HG03354 (cell line): ENCODE results near the gene NRG3.

Experiments
- ATAC-seq: cut with Tn5 transposase; IDR thresholded peaks from one replicate; pipeline ENCODE4 v1.9.1; 2021; ENCODE audit warnings: mild to moderate bottlenecking; ENCODE audit not compliant: unreplicated experiment, poor library complexity, severe bottlenecking

NRG3 gene

DNA sequence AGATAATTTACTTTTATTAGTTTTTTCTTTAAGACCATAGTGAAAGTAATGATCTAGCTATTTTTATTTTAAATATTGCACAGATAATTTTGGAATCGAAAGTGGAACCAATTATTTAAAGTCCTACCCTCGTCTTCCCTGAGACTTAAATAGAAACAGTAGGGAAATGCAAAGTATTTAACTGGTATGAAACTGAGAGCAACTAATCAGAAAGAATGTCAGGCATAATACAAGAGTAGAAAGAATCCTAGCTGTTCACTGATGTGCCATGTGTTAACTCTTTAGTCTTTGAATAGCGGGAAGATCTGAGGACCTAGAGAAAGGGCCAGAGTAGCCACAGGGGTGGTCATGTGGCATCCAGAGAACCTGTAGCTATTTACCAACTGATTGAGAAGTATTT lies 630.0 kb downstream of the NRG3 start:
- no peak for ATAC-seq

DNA sequence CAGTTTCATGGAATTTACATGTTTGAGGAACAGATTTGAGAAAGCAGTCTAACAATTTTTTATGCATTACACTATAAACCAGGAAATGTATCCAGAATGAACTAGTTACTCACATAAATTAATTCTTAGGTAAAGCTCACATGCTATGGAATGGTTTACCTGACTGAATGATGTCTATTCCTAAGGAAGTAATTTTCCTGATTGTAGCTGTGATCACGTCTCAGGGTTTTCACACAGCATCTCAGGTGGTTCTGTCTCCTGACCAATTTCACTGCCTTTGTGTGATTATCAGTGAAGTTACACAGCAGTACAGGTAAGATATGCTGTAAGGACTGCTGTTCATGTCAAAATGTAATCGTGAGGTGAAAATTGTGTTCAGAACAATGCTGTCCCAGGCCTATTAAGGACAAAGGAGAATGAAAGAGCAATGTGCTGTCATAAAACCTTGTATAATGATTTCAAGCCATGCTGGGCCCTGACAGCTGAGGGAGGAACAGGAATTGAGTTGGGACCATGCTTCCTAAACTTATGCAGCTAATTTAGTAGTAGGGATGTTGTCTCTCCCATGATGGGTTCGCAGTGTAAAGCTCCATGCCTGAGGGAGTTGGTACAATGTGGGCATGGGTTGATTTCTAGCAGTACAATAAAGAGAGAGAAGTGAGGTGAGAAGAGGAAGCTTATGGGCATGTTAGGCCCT lies 631.8 kb downstream of the NRG3 start:
- no peak for ATAC-seq

DNA sequence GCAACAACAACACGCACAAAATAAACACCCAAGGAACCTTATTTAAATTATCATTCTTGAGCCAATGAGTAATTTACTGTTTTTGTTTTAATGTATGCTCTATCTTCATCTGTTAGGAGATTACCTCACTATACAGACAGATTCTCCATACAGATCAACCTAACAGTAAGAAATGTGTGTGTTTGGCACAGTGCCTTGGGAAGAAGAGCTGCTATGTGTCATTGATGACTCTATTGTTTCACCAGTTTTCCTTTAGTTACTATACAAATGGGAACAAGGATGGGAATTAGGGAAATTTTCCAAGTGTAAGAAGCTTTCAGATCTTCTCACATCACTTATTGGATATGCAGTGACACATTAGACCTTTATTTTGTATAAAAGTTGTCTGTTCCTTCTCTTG lies 640.3 kb downstream of the NRG3 start:
- ATAC-seq: no peak

DNA sequence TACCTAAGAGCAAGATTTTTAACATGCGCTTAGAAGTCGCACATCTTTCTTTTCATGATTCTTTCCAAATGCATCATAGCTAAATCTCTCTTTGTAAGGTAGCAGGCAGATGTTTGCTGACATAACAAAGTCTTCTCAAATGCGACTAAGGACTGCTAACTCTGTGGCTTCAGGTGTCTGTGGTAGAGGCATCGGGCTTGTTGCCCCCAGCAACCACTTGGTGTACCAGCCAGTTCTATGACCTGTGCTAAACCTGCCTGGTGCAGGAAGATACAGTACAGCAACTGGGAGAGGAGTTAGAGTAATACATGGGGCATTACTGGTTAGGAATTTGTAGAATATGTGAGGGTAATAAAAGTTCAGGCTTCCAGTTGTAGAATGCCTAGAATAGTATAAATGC lies 654.1 kb downstream of the NRG3 start:
- no peak for ATAC-seq

DNA sequence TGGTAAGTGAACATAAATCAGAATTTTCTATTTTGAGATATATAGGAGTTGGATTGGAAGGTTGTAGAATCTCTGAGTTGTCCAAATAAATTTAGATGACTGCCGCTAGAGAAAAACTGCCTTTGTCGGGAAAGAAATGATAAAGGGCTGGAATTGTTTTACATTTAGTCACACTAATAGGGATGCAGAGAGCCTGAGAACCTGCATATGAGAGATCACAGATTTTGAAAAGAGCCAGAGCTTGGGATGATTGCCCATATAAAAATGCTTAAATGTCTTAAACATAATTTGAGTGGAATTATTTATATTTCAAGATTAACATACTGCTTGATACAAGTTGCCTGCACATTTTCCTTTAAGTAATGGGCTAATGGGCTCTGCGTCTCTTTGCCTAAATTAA lies 660.5 kb downstream of the NRG3 start:
- ATAC-seq: no peak

DNA sequence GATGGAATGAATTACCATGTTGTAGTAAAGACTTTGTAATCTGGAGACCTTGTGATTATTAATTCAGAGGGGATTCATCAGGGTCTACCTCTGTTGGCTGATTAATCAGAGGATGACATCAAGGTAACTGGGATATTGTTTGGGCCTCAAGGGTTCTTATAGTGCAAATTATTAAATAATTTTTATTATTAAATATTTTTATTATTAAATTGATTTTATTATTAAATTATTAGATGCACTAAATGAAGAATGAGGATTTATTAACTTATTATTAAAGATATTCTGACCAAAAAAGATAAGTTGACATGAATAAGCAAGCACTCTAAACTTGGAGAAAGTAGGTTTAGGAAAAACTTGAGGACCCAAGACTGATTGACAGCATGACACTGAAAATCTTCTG lies 661.7 kb downstream of the NRG3 start:
- ATAC-seq: no peak

DNA sequence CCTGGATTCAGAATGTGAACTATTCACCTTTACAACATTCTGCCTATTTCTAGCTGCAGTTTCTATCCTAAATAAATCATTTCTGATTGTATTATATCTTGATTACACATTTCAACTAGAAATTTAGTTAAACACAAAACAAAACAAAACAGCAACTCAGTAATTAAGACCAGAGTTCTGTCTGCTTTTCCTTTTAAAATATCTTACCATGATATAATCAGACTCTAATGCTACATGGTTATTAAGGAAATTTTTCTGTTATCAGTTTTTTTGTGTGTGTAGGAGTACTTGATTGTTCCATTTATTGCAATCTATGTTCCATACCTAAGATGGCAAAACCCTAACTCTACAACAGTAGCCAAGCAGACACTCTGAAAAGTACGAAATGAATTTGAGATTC lies 663.3 kb downstream of the NRG3 start:
- ATAC-seq: no peak

DNA sequence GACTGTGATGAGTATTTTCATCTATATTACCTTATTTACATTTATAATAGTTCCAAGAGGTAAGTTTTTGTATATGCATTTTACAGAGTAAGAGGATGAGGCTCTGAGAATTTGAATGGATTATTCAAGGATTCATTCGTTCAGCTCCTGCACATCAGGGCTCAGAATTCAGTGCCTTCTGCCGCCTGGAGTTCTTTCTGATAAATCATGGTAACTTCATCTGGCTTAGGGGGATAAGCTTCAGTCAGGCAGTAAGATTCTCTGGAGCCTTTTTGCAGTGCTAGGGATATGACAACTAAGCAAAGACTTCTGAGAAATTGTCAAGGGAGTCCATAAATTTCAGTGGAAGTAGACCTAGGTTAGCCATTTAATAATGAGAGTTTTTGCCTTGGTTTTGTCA lies 668.6 kb downstream of the NRG3 start:
- no peak for ATAC-seq

DNA sequence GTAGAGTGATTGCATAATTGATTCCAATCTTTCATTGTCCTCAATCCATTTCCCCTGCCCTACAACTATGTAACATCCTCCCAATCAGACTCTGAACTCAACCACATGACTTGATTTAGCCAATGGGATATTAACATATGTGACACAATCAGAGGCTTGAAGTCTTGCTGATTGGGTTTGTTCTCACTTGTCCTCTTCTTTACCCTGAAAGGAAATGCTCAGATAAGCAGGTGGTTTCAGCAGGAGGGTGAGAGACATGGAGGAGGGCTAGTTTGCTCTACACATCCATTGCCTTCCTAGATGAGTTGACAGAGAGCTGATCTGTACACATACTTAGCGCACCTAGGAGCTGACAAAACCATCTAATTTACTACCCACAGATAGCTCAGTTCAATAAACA lies 669.4 kb downstream of the NRG3 start:
- no peak for ATAC-seq

DNA sequence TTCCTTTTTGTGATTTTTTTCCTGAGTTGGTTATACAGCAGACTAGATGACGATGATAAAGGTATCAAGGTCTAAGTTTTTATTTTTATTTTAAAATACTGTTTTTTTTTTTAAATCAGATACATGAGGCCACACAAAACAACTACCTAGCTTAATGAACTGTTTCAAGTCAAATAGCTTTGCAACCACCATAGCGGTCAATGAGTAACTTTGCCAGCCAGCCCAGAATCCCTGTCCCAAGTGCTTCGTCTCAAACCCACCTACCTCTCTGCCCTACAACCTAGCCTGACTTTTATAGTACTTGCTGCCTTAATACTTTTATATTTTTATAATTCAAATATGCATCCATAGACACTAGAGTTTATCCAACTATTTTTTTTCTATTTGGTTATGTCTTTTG lies 676.5 kb downstream of the NRG3 start:
- no peak for ATAC-seq

DNA sequence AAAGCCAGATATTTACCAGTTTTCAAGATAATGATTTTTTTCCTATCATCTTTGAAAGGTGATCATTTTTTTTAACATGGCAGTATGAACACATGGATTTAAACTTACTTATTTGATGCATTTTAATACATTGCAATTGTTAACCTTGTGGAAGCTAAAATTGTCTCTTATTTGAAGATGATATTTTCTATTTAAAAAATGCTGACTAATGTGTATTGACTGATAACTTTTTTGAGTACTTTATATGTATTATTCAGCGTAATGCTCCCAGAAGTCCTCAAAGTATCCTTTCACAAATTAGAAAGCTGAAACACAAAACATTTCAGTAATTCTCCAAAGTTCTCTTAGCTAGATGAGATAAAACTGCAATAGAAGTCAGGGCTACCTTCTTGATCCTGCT lies 677.3 kb downstream of the NRG3 start:
- ATAC-seq: no peak

DNA sequence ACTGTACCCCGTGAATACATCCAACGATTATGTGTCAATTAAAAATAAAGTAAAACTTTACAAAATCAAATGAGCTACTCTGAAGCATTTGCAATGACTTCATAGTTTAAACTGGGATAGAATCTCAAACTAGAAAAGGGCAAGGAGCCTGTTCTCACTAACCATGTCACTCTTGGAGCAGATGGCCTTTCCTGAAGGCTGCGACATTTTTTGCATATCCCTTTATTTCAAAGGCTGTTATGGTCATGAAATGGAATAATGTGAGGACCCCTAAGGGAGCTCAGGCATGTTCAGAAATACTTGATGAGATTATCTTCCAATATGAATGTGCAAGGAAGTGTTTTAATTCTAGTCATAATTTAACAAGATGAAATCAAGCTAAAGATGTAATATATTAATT lies 679.4 kb downstream of the NRG3 start:
- no peak for ATAC-seq

DNA sequence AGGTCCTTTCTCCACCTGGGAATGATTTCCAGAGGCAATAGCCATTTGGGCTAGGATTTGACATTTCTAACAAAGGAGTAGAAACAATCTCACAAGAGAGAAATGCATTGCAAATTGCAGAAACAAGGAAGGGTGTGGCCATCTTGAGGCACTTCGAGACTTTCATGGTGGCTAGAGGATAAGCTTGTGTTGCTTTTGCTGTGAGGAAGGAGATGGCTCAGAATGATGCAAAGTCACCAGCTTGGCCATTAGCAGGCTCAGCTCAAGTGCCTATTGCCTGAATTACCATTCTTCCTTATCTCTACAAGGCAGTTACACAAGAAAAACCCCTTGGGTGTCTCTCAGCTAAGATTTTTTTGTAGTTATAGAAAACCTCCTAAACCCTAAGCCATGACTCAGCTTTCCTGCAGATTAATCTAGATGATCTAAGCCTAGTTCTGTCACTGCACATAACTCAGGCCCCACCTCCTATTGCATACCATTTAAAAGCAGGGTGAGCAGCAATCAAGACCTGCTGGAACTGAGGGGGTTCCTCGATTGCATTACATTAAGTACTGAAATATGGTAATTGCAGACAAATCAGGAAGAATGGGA lies 683.1 kb downstream of the NRG3 start:
- no peak for ATAC-seq

DNA sequence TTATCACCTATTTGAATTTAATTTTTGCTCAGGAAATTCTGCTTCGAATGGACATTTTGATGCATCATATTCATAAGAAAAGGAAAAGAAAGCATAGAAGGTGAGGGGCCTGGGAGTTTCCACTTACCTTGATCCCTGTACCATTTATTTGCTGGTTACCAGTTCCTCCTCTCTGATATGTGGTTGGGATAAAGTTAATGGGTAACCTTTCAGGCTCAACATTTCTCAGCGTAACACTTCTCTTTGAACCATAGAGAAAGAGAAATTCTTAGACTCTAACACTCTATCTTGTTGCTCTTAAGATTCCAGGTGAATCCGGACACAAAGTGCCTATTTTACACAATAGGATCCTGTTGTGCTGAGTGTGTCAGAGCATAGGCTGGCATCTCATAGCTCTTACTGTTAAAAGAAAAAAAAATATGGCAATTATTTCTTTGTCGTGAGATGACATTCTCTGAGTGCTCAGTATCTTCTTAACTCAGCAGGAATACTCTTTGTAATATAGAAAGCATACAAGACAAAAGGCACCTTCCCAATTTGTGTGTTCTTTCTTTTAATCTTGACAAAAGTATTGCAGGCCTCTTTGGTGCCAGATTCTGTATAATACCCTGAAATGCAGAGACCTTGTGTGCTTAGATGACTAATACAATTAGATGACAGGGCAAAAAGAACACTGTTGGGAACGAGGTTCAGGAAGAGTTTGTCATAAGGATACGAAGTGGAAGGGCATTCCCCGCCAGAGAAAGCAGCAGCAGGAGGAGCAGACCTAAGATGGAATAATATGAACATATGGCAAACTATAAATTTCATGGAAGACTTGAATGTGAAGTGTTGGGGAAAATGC lies 689.6 kb downstream of the NRG3 start:
- no peak for ATAC-seq

DNA sequence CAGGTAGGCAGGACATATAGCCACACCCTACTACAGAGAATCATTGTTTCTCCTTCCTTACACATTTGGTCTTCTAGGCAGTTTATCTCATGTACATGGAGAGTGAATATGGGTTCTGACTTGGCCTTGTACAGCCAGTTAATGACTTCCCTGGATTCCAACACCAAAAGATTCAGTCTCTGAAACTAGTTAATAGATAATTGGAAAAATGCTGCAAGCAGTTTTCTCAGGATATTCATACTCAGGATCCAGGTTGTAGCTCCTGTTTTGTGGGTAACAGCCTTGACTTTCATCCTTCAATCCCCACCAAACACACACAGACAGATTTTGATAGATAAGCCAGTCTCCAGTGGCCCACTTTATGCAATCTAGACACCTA lies 690.2 kb downstream of the NRG3 start:
- no peak for ATAC-seq

DNA sequence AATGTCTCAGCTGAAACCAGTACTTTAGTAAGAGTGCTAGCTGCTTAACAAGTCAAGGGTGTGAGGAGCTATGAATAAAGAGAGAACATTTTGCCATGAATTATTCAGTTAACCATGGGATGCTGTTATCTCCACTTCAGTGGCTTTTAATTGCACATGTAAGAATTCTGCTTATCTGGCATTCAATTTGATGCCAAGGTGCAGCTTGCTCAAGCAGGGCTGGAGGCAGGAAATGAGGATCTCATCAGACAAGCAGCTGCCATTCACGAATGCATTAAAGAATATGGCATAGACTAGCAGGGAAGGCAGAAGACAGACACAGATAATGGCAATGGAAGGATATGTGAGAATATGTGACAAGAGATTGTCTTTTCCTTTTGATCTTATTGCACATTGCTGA lies 697.8 kb downstream of the NRG3 start:
- ATAC-seq: no peak

DNA sequence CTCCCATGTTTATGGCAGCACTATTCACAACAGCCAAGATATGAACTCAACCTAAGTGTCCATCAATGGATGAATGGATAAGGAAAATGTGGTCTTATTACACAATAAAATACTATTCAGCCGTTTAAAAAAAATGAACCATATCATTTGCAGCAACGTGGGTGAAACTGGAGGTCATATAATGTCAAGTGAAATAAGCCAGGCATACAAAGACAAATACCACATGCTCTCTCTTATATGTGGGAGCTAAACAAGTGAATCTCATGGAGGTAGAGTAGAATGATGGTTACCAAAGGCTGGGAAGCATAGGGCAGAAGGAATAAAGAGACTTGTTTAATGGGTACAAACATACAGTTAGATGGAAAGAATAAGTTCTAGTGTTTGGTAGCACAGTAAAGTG lies 699.1 kb downstream of the NRG3 start:
- ATAC-seq: no peak

DNA sequence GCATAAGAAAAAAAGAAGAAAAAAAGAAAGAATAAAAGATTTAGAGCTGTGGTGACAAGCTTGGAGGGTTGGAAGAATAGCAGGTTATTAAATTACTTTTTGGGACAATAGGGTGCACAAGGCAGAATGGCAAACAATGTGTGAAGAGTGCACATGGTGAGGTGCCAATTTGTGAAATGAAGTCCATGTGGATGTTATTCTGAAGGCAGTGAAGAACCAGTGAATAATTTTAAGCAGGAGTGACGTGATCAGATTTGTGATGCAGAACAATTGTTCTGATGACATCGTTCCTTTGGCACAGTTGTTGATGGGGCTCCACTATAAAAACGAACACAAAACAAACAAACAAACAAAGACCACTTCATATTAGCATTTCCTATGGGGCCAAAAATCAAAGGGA lies 700.3 kb downstream of the NRG3 start:
- no peak for ATAC-seq

DNA sequence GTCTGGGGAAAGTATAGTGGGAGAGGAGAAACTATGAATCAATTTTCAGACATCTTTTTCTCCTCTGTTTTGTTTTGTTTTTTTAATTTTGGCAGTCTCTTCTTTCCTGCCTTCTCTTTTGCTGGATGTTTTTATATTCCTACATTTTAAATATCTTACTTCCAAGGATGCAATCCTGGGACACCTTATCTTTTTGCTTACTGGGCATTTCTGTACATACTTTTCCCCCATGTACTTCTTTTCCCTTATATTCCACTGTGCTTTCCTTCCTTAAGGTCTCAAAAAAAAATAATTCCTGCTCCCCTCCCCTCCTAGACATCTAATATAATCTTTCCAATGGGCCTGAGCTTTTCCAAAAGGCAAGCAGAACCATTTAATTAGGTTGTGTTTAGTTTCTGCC lies 701.1 kb downstream of the NRG3 start:
- ATAC-seq: no peak

DNA sequence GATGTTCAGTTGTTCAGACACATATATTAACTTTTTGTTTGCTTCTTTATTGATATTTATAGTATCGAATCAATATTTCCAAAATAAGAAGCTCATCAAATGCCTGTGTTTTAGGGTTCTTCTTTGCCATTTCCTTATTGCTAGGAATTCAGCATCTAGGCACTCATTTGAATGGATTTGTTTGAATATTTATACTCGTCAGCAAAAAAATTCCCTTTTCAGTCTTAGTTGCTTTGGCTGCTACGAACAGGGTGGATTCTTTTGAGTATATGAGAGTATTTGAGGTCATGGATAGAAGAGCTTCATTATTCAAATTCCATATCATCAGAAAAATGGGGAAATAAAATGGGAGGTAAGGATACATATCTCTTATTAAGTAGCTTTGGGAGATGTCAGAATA lies 706.9 kb downstream of the NRG3 start:
- no peak for ATAC-seq

DNA sequence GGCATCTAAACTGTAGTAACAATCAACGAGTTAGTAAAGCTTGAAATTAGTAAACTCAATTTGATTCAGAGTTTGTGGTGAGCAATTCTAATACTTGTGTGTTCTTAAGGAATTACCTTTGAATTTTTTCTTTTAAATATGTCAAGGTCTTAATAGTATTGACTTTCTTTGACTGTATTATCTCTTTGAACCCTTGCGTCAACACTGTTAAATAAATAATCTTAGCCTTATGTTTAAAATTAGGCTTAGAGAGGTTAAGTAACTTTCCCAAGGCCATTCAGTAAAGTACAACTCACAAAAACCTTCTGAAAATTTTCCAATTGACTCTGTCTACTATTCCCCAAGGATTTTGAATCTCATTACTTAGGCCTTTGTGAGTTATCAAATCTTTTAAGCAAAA lies 716.4 kb downstream of the NRG3 start:
- no peak for ATAC-seq
